Smooth muscle cell (in vitro differentiated cells): ENCODE measurements around the gene GNGT2. TPM values are rescaled to one million over a fixed set of nuclear protein-coding genes. Genes with fewer than 3 reads are reported as not detected.

Source experiments
- DNase-seq: peaks from one replicate; lab custom pipeline; 2025; ENCODE audit not compliant: unreplicated experiment; lab: John Stamatoyannopoulos, UW
- H2AFZ ChIP-seq: fragments of 200-600 bp; sonication (generic); 2 replicates; pipeline ENCODE4 v1.6.0; 2016; ENCODE audit warnings: antibody characterized with exemption, low read depth, mild to moderate bottlenecking
- H3F3A ChIP-seq: fragments of 200-600 bp; sonication (generic); 2 replicates; pipeline ENCODE4 v1.6.0; 2017; ENCODE audit warnings: antibody characterized with exemption, low read depth
- H3K27ac ChIP-seq: fragments of 200-600 bp; sonication (generic); 2 replicates; pipeline ENCODE4 v1.5.1; 2016; ENCODE audit warnings: low read depth, mild to moderate bottlenecking
- H3K27me3 ChIP-seq: fragments of 200-600 bp; sonication (generic); 2 replicates; pipeline ENCODE4 v1.6.1; 2016; ENCODE audit warnings: low read depth, mild to moderate bottlenecking
- H3K36me3 ChIP-seq: fragments of 200-600 bp; sonication (generic); 2 replicates; pipeline ENCODE4 v1.5.1; 2016; ENCODE audit warnings: low read depth
- H3K4me1 ChIP-seq: fragments of 200-600 bp; sonication (generic); 2 replicates; pipeline ENCODE4 v1.5.1; 2016; ENCODE audit warnings: low read depth
- H3K4me2 ChIP-seq: fragments of 200-600 bp; sonication (generic); 2 replicates; pipeline ENCODE4 v1.6.0; 2016; ENCODE audit warnings: mild to moderate bottlenecking
- H3K4me3 ChIP-seq: fragments of 200-600 bp; sonication (generic); 2 replicates; pipeline ENCODE4 v1.5.1; 2016; ENCODE audit warnings: mild to moderate bottlenecking
- H3K79me2 ChIP-seq: fragments of 200-600 bp; sonication (generic); 2 replicates; pipeline ENCODE4 v1.6.0; 2016; ENCODE audit warnings: low read depth, mild to moderate bottlenecking
- H3K9ac ChIP-seq: fragments of 200-600 bp; sonication (generic); 2 replicates; pipeline ENCODE4 v1.6.0; 2016; ENCODE audit warnings: low read depth
- H3K9me3 ChIP-seq: fragments of 200-600 bp; sonication (generic); replicated peaks from 2 replicates; pipeline ENCODE4 v1.5.1; 2016; ENCODE audit warnings: low read depth
- H4K20me1 ChIP-seq: fragments of 200-600 bp; sonication (generic); 2 replicates; pipeline ENCODE4 v1.6.0; 2016; ENCODE audit warnings: low read depth
- CTCF ChIP-seq: fragments of 200-600 bp; sonication (generic); IDR thresholded peaks from 2 replicates; pipeline ENCODE4 v1.5.1; 2017; ENCODE audit warnings: borderline replicate concordance, mild to moderate bottlenecking, antibody characterized with exemption; ENCODE audit not compliant: insufficient read depth, poor library complexity, severe bottlenecking
- WGBS: methylation state at CpG from one replicate; pipeline ENCODE4 v1.1.7; 2016; ENCODE audit warnings: low lambda C conversion rate; 5-methylcytosine and 5-hydroxymethylcytosine counted together
- polyA plus RNA-seq: library from polyadenylated mRNA; unstranded; fragments of >200 nt; fragmentation: Nextera tagmentation; extraction: Ambion mirVana; gene quantifications from 2 replicates; pipeline ENCODE4 v1.2.1, GENCODE V29; 2016
- total RNA-seq: library from RNA; depleted of rRNA; stranded (reverse); fragments of >200 nt; gene quantifications from 2 replicates; pipeline ENCODE4 v1.2.3, GENCODE V29; 2014

The GNGT2 gene
- total and polyA plus RNA-seq, 2 experiments from 2014 or later = 0.75 to 0.81 TPM

- Histone ChIP-seq H3K9me3 (no peaks in the 10 kb centered on the region), H3K27ac (no peak overlapping the region), H3K79me2 (no peaks in the 10 kb centered on the region), H3K36me3 (no peaks in the 10 kb centered on the region), H3K4me1 (no peaks in the 10 kb centered on the region), H3F3A (no peaks in the 10 kb centered on the region), H3K27me3 (no peaks in the 10 kb centered on the region), H4K20me1 (no peaks in the 10 kb centered on the region), H3K4me3 (no peak overlapping the region), H2AFZ (no peak overlapping the region), H3K9ac (no peak overlapping the region), H3K4me2 (no peak overlapping the region)
- 93% methylated on average over 2 of the region's 2 CpGs for WGBS
- no peak for DNase-seq
- TF ChIP-seq CTCF = no peak
Observed at GRCh38 chr17:49203796-49204195, 6.6 kb downstream of the GNGT2 start.

GRCh38 chr17:49201481-49201927 lies 8.9 kb downstream of the GNGT2 start:
- no peak for DNase-seq
- Histone ChIP-seq H3K79me2 (no peaks in the 10 kb centered on the region), H3K9ac (no peak overlapping the region), H2AFZ (no peak overlapping the region), H3K4me1 (no peaks in the 10 kb centered on the region), H3K9me3 (no peaks in the 10 kb centered on the region), H3K4me3 (no peak overlapping the region), H3K4me2 (no peak overlapping the region), H3F3A (no peaks in the 10 kb centered on the region), H3K27ac (no peak overlapping the region), H4K20me1 (no peaks in the 10 kb centered on the region), H3K27me3 (no peaks in the 10 kb centered on the region), H3K36me3 (no peaks in the 10 kb centered on the region)
- TF ChIP-seq CTCF = no peak
- WGBS = 61% methylated on average over 8 of the region's 8 CpGs

GRCh38 chr17:49200423-49201083 lies 9.8 kb downstream of the GNGT2 start:
- no peaks in the 10 kb centered on the region for H4K20me1 ChIP-seq
- WGBS = 90% methylated on average over 13 of the region's 13 CpGs
- no peak for DNase-seq

More at GRCh38 chr17:49200423-49201083, 9.8 kb downstream of the GNGT2 start:
- no peak overlapping the region for H3K4me3 ChIP-seq
- no peak overlapping the region for H3K9ac ChIP-seq
- H3K27ac ChIP-seq = no peak overlapping the region
- no peak overlapping the region for H3K4me2 ChIP-seq
- no peak overlapping the region for H2AFZ ChIP-seq
- no peaks in the 10 kb centered on the region for H3K27me3 ChIP-seq
- H3K36me3 ChIP-seq = no peaks in the 10 kb centered on the region
- no peaks in the 10 kb centered on the region for H3F3A ChIP-seq
- no peak for TF ChIP-seq CTCF
- H3K9me3 ChIP-seq = no peaks in the 10 kb centered on the region
- H3K4me1 ChIP-seq = no peaks in the 10 kb centered on the region
- H3K79me2 ChIP-seq = no peaks in the 10 kb centered on the region
